ENCODE data around the gene DAAM2.
A peak's percentile ranks its signal among the peaks of the same experiment; 100 is the strongest.

The DAAM2 gene

DNA sequence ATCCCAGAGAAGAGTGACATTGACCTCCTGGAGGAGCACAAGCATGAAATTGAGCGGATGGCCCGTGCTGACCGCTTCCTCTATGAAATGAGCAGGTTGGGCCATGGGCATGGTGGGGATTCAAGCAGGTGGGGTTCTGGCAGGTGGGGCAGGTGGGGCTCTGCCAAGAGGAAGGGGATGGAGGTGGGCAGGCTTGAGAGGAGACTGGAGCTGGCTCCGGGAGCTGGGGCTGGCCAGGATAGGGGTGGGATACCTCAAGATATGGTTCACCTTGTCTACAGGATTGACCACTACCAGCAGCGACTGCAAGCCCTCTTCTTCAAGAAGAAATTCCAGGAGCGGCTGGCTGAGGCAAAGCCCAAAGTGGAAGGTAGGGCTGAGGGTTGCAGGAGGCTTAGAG, 99.2 kb downstream of the DAAM2 start:
- TF ChIP-seq EZH2phosphoT487 (IDR thresholded peaks at IDR 0.05; ENCODE audit: borderline replicate concordance) (no peak), CTCF (conservative IDR thresholded peaks at IDR 0.05; ENCODE audit: low read length) (no peak)
- Histone ChIP-seq H3K9me2 (replicated peaks; ENCODE audit: low read depth, low read length) (no peaks in the 10 kb centered on the region), H3K79me2 (ENCODE audit: insufficient read depth, low read length) (no peaks in the 10 kb centered on the region), H3K9me3 (ENCODE audit: insufficient read depth, low read depth, low read length) (no peaks in the 10 kb centered on the region), H3K4me2 (ENCODE audit: low read depth, low read length, poor library complexity, severe bottlenecking) (no peak overlapping the region), H3K36me3 (ENCODE audit: insufficient read depth, low read length) (no peaks in the 10 kb centered on the region), H3K4me3 (ENCODE audit: low read length, poor library complexity, severe bottlenecking) (no peak overlapping the region), H2AFZ (ENCODE audit: low read length) (no peak overlapping the region), H3K9ac (ENCODE audit: low read depth, low read length, poor library complexity, severe bottlenecking) (no peak overlapping the region), H3F3A (ENCODE audit: low read depth) (no peaks in the 10 kb centered on the region), H3K4me1 (ENCODE audit: insufficient read depth, low read length, poor library complexity, severe bottlenecking) (no peaks in the 10 kb centered on the region), H3K27me3 (ENCODE audit: insufficient read depth, low read length, poor library complexity, severe bottlenecking) (no peaks in the 10 kb centered on the region), H4K20me1 (ENCODE audit: insufficient read depth, low read length, poor library complexity, severe bottlenecking) (no peaks in the 10 kb centered on the region)

GRCh38 chr6:39891976-39892375, 99.8 kb downstream of the DAAM2 start:
- H3K36me3 ChIP-seq (ENCODE audit: insufficient read depth, low read length): no peaks in the 10 kb centered on the region
- H3K4me2 ChIP-seq (ENCODE audit: low read depth, low read length, poor library complexity, severe bottlenecking): no peak overlapping the region
- H3K27me3 ChIP-seq (ENCODE audit: insufficient read depth, low read length, poor library complexity, severe bottlenecking): no peaks in the 10 kb centered on the region
- H3F3A ChIP-seq (ENCODE audit: low read depth): no peaks in the 10 kb centered on the region
- no peaks in the 10 kb centered on the region for H3K9me2 ChIP-seq (replicated peaks; ENCODE audit: low read depth, low read length)
- H3K79me2 ChIP-seq (ENCODE audit: insufficient read depth, low read length): no peaks in the 10 kb centered on the region
- no peaks in the 10 kb centered on the region for H3K9me3 ChIP-seq (ENCODE audit: insufficient read depth, low read depth, low read length)
- no peak for TF ChIP-seq CTCF (conservative IDR thresholded peaks at IDR 0.05; ENCODE audit: low read length)
- TF ChIP-seq EZH2phosphoT487 (IDR thresholded peaks at IDR 0.05; ENCODE audit: borderline replicate concordance): no peak
- H4K20me1 ChIP-seq (ENCODE audit: insufficient read depth, low read length, poor library complexity, severe bottlenecking): no peaks in the 10 kb centered on the region
- no peak overlapping the region for H3K4me3 ChIP-seq (ENCODE audit: low read length, poor library complexity, severe bottlenecking)
- H2AFZ ChIP-seq (ENCODE audit: low read length): no peak overlapping the region
- no peaks in the 10 kb centered on the region for H3K4me1 ChIP-seq (ENCODE audit: insufficient read depth, low read length, poor library complexity, severe bottlenecking)
- no peak overlapping the region for H3K9ac ChIP-seq (ENCODE audit: low read depth, low read length, poor library complexity, severe bottlenecking)

DNA sequence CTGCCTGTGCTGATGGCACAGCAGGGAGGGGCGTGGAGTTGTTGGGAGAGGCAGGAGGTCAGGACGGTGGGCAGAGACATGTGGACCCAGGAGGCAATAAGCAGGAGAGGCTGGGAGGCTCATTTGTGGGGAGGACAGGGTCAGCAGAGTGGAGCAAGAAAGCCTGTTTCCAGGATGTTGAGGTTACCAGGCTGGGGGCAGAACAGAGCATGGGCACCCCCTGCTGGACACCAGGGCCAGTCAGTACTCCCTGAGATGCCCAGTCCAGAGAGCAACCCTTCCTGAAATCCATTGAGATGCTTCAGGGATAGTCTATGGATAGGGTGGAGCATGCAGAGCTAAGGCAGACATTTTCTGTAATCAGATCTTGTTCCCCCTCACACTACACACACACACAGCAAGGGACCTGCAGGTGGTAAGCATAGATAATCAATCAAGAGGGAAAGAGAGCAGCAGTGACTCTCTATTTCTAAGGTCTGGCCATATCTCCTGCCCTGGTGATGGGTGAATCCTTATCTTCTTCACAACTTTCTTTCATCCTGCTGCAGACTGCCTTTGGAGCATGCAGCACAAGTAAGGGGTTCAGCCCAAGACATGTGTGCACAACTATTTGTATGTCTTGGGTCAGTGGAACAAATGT, 100.4 kb downstream of the DAAM2 start:
- no peak overlapping the region for H3K4me3 ChIP-seq (ENCODE audit: low read length, poor library complexity, severe bottlenecking)
- H2AFZ ChIP-seq (ENCODE audit: low read length): no peak overlapping the region
- no peak overlapping the region for H3K4me2 ChIP-seq (ENCODE audit: low read depth, low read length, poor library complexity, severe bottlenecking)
- no peaks in the 10 kb centered on the region for H3K9me3 ChIP-seq (ENCODE audit: insufficient read depth, low read depth, low read length)
- no peaks in the 10 kb centered on the region for H3K9me2 ChIP-seq (replicated peaks; ENCODE audit: low read depth, low read length)
- H3K4me1 ChIP-seq (ENCODE audit: insufficient read depth, low read length, poor library complexity, severe bottlenecking): no peaks in the 10 kb centered on the region
- no peaks in the 10 kb centered on the region for H3K79me2 ChIP-seq (ENCODE audit: insufficient read depth, low read length)
- H3K27me3 ChIP-seq (ENCODE audit: insufficient read depth, low read length, poor library complexity, severe bottlenecking): no peaks in the 10 kb centered on the region
- no peaks in the 10 kb centered on the region for H4K20me1 ChIP-seq (ENCODE audit: insufficient read depth, low read length, poor library complexity, severe bottlenecking)
- no peak for TF ChIP-seq EZH2phosphoT487 (IDR thresholded peaks at IDR 0.05; ENCODE audit: borderline replicate concordance)
- TF ChIP-seq CTCF (conservative IDR thresholded peaks at IDR 0.05; ENCODE audit: low read length): peak; percentile 88
- H3K9ac ChIP-seq (ENCODE audit: low read depth, low read length, poor library complexity, severe bottlenecking): no peak overlapping the region
- H3K36me3 ChIP-seq (ENCODE audit: insufficient read depth, low read length): no peaks in the 10 kb centered on the region
- H3F3A ChIP-seq (ENCODE audit: low read depth): no peaks in the 10 kb centered on the region

Measured in Loucy (cell line).